K562 (cell line): ENCODE measurements around the gene MT1A. TPM values are rescaled to one million over a fixed set of nuclear protein-coding genes. Genes with fewer than 3 reads are reported as not detected.

Experiments used
- ATAC-seq: fragments of 200-7000 bp; cut with Tn5 transposase; 3 replicates; pipeline ENCODE4 v1.9.1; 2020; ENCODE audit warnings: moderate library complexity
- BruUV-seq: library from RNA; stranded (reverse); fragments of 400-500 nt; replicated peaks from 2 replicates; lab custom pipeline; 2021; lab: Mats Ljungman, UMichigan
- CTCF ChIA-PET: fragments of 300-600 bp; formaldehyde crosslinking; extraction: SDS; loops from one replicate; lab custom pipeline; 2021; ENCODE audit warnings: low intra/inter-chr PET ratio; lab: Yijun Ruan, JAX
- POLR2A ChIA-PET: fragments of 300-600, 350-650 bp; sonication (Branson Sonifier 250); formaldehyde crosslinking; extraction: SDS; loops from one replicate; lab custom pipeline; 2021; ENCODE audit warnings: antibody characterized with exemption, inconsistent platforms; lab: Yijun Ruan, JAX
- DNase-seq, 4 experiments: peaks; one replicate each; pipeline versions ENCODE4 v3.0.0 to v3.0.0-alpha.2; 2011 to 2018; ENCODE audit warnings: low spot score in 3 of 4, mixed read lengths in 3 of 4; ENCODE audit errors: extremely low read depth in 1 of 4
- FAIRE-seq: peaks from 2 replicates; lab custom pipeline; 2011; peaks lifted over from hg19 to GRCh38; lab: Jason Lieb, UNC
- H2AFZ ChIP-seq: 2 replicates; pipeline ENCODE4 v1.6.0; 2011; ENCODE audit warnings: low read depth, low read length, control low read depth, inconsistent platforms
- H3K27ac ChIP-seq: fragments of 200-600 bp; 3 replicates; pipeline ENCODE4 v1.8.0; 2011; ENCODE audit warnings: low read depth, mild to moderate bottlenecking, control low read depth, inconsistent platforms, low read length, moderate library complexity, mixed read lengths; ENCODE audit errors: extremely low read depth
- H3K27me3 ChIP-seq, 2 experiments: fragments of 300-600 bp in 1 of 2; 2 replicates in 1 of 2; 3 replicates in 1 of 2; pipeline versions ENCODE4 v1.6.0 to v1.8.0; 2011; ENCODE audit warnings: inconsistent platforms in 2 of 2, low read length in 2 of 2, mild to moderate bottlenecking in 1 of 2, mixed read lengths in 1 of 2, moderate library complexity in 1 of 2; ENCODE audit not compliant: control insufficient read depth in 2 of 2, insufficient read depth in 2 of 2
- H3K36me3 ChIP-seq: fragments of 300-600 bp; 3 replicates; pipeline ENCODE4 v1.8.0; 2011; ENCODE audit warnings: mild to moderate bottlenecking, low read length, inconsistent platforms; ENCODE audit not compliant: control insufficient read depth, insufficient read depth
- H3K4me1 ChIP-seq, 2 experiments: fragments of 200-600 bp in 1 of 2; replicated peaks in 1 of 2; 2 replicates in 1 of 2; 3 replicates in 1 of 2; pipeline versions ENCODE4 v1.5.1 to v1.8.0; 2011; ENCODE audit warnings: inconsistent platforms in 2 of 2, low read length in 2 of 2, mild to moderate bottlenecking in 1 of 2, mixed read lengths in 1 of 2, moderate library complexity in 1 of 2; ENCODE audit not compliant: control insufficient read depth in 2 of 2, insufficient read depth in 2 of 2
- H3K4me2 ChIP-seq: 2 replicates; pipeline ENCODE4 v1.6.1; 2011; ENCODE audit warnings: low read length, control low read depth, inconsistent platforms, mixed read lengths; ENCODE audit not compliant: insufficient read depth
- H3K4me3 ChIP-seq: fragments of 200-600 bp; sonication (generic), shearing (Covaris generic); 2 replicates; pipeline ENCODE4 v1.5.1; 2016; ENCODE audit warnings: control low read depth, inconsistent platforms
- H3K79me2 ChIP-seq: fragments of 200-600 bp; 3 replicates; pipeline ENCODE4 v1.8.0; 2011; ENCODE audit warnings: low read length, inconsistent platforms; ENCODE audit not compliant: control insufficient read depth, insufficient read depth
- H3K9ac ChIP-seq, 2 experiments: 2 replicates each; pipeline versions ENCODE4 v1.6.0 to v1.6.1; 2011; ENCODE audit warnings: low read depth in 2 of 2, low read length in 2 of 2, control low read depth in 1 of 2, inconsistent platforms in 1 of 2, mild to moderate bottlenecking in 1 of 2, mixed read lengths in 1 of 2; ENCODE audit not compliant: insufficient read depth in 1 of 2
- H3K9me1 ChIP-seq: one replicate; pipeline ENCODE4 v1.6.0; 2011; ENCODE audit warnings: inconsistent platforms, mild to moderate bottlenecking, low read length, moderate library complexity; ENCODE audit not compliant: control insufficient read depth, insufficient read depth
- H3K9me3 ChIP-seq: replicated peaks from 2 replicates; pipeline ENCODE4 v1.5.1; 2011; ENCODE audit warnings: low read depth, low read length, inconsistent platforms; ENCODE audit not compliant: control insufficient read depth, insufficient read depth
- H4K20me1 ChIP-seq: replicated peaks from 2 replicates; pipeline ENCODE4 v1.6.1; 2011; ENCODE audit warnings: low read length, inconsistent platforms, mixed read lengths; ENCODE audit not compliant: control insufficient read depth, insufficient read depth
- BMI1 ChIP-seq: fragments of 150-350 bp; IDR thresholded peaks from 2 replicates; pipeline ENCODE4 v1.6.1; 2014; ENCODE audit warnings: low read length
- CBX2 ChIP-seq: fragments of 200-600 bp; sonication (generic); IDR thresholded peaks from one replicate; pipeline ENCODE4 v1.6.1; 2012; ENCODE audit warnings: mild to moderate bottlenecking, low read length, inconsistent platforms; ENCODE audit not compliant: insufficient read depth, poor library complexity, severe bottlenecking
- CREM ChIP-seq: IDR thresholded peaks from 2 replicates; pipeline ENCODE4 v1.6.1; 2014; ENCODE audit warnings: antibody characterized with exemption, low read depth
- EHMT2 ChIP-seq: fragments of 450-650 bp; IDR thresholded peaks from 2 replicates; pipeline ENCODE4 v1.6.1; 2018; ENCODE audit warnings: antibody characterized with exemption
- FOXP1 ChIP-seq: sonication (generic); formaldehyde crosslinking; IDR thresholded peaks from 2 replicates; pipeline ENCODE4 v1.8.0; 2022; ENCODE audit warnings: mild to moderate bottlenecking, missing genetic modification reagents
- HDAC8 ChIP-seq: fragments of 450-650 bp; IDR thresholded peaks from 2 replicates; pipeline ENCODE4 v1.6.1; 2016; ENCODE audit warnings: mild to moderate bottlenecking, missing genetic modification characterization, moderate library complexity, missing compliant biosample characterization
- LEF1 ChIP-seq: fragments of 450-650 bp; IDR thresholded peaks from 2 replicates; pipeline ENCODE4 v1.6.1; 2016; ENCODE audit warnings: mild to moderate bottlenecking
- MXI1 ChIP-seq: IDR thresholded peaks from 2 replicates; pipeline ENCODE4 v1.6.1; 2011; ENCODE audit warnings: low read depth, mild to moderate bottlenecking, improper control_type of control experiment, low read length
- NFXL1 ChIP-seq: fragments of 450-650 bp; formaldehyde crosslinking; IDR thresholded peaks from 2 replicates; pipeline ENCODE4 v1.4.0; 2021; ENCODE audit warnings: mild to moderate bottlenecking
- NONO ChIP-seq, 2 experiments: fragments of 200-400 bp in 1 of 2; fragments of 450-650 bp in 1 of 2; formaldehyde crosslinking in 1 of 2; IDR thresholded peaks; 2 replicates each; pipeline ENCODE4 v1.6.1; 2017; ENCODE audit warnings: low read depth in 2 of 2, mild to moderate bottlenecking in 2 of 2, moderate library complexity in 2 of 2, low read length in 1 of 2
- RBM34 ChIP-seq: fragments of 200-400 bp; formaldehyde crosslinking; IDR thresholded peaks from 2 replicates; pipeline ENCODE4 v1.6.1; 2018; ENCODE audit warnings: low read length, borderline replicate concordance; ENCODE audit not compliant: insufficient read depth
- SAP30 ChIP-seq: fragments of 200-600 bp; sonication (generic); IDR thresholded peaks from 2 replicates; pipeline ENCODE4 v1.6.1; 2012; ENCODE audit warnings: borderline replicate concordance, low read depth, mild to moderate bottlenecking, moderate library complexity, low read length, control low read depth, inconsistent platforms; ENCODE audit not compliant: insufficient read depth, poor library complexity, severe bottlenecking
- TBL1XR1 ChIP-seq, 2 experiments: IDR thresholded peaks; 2 replicates each; pipeline ENCODE4 v1.6.1; 2012; ENCODE audit warnings: improper control_type of control experiment in 2 of 2, low read length in 2 of 2, mild to moderate bottlenecking in 1 of 2
- XRCC3 ChIP-seq: fragments of 450-650 bp; IDR thresholded peaks from 2 replicates; pipeline ENCODE4 v1.6.1; 2017; ENCODE audit warnings: mild to moderate bottlenecking, moderate library complexity
- YY1 ChIP-seq, 3 experiments: IDR thresholded peaks; 2 replicates each; pipeline ENCODE4 v1.6.1; 2011; ENCODE audit warnings: low read length in 2 of 3, mild to moderate bottlenecking in 2 of 3, moderate library complexity in 2 of 3, borderline replicate concordance in 1 of 3, control low read depth in 1 of 3, low read depth in 1 of 3; ENCODE audit not compliant: insufficient read depth in 3 of 3, insufficient replicate concordance in 2 of 3, control insufficient read depth in 1 of 3, insufficient read length in 1 of 3; ENCODE audit errors: extremely low read depth in 1 of 3
- ZFP30 ChIP-seq: fragments of 250-450 bp; sonication (Bioruptor Pico); IDR thresholded peaks from 2 replicates; pipeline ENCODE4 v1.8.0; 2022; ENCODE audit warnings: moderate library complexity, mild to moderate bottlenecking, inconsistent platforms, borderline replicate concordance
- ZNF561 ChIP-seq: fragments of 450-650 bp; formaldehyde crosslinking; conservative IDR thresholded peaks from 2 replicates; pipeline ENCODE4 v1.4.0; 2020; ENCODE audit warnings: mild to moderate bottlenecking, moderate library complexity
- ZNF764 ChIP-seq: fragments of 250-450 bp; sonication (Bioruptor Pico); IDR thresholded peaks from 2 replicates; pipeline ENCODE4 v1.4.0; 2020; ENCODE audit warnings: low read depth, mild to moderate bottlenecking, moderate library complexity
- WGBS: fragments of 100-300 bp; shearing (Covaris generic); methylation state at CpG from one replicate; pipeline ENCODE4 v1.1.6; 2016; ENCODE audit warnings: low coverage, mixed read lengths; ENCODE audit not compliant: insufficient coverage; ENCODE audit errors: missing lambda C conversion rate; 5-methylcytosine and 5-hydroxymethylcytosine counted together
- in situ Hi-C: fragments of 300-500 bp; cut with MboI; formaldehyde crosslinking; loops from 4 replicates; pipeline ENCODE4 v1.15.0; 2018; ENCODE audit warnings: inconsistent platforms, mixed read lengths
- intact Hi-C: fragments of 100-400 bp; cut with micrococcal nuclease; formaldehyde crosslinking; loops from 2 replicates; pipeline ENCODE4 v1.14.2; 2022
- polyA plus RNA-seq, 8 experiments: library from polyadenylated mRNA; depleted of rRNA in 4 of 8; stranded (reverse) in 5 of 8; unstranded in 3 of 8; fragments of >200 nt; fragmentation: Nextera tagmentation in 2 of 8; fragmentation: Illumina TruSeq in 1 of 8; extraction: Ambion mirVana in 2 of 8; extraction: Trizol in 1 of 8; gene quantifications; 2 replicates each; pipeline versions ENCODE4 v1.2.1 to v1.2.3, GENCODE V29; 2011 to 2014; ENCODE audit warnings: inconsistent platforms in 1 of 8, missing spikeins in 1 of 8
- total RNA-seq, 7 experiments: library from RNA; depleted of rRNA in 6 of 7; stranded (reverse); fragments of >200 nt in 6 of 7; fragmentation: Illumina TruSeq in 2 of 7; extraction: Trizol in 2 of 7; gene quantifications; 2 replicates each; pipeline versions ENCODE4 v1.2.1 to v1.2.3, GENCODE V29; 2011 to 2021; ENCODE audit warnings: low replicate concordance in 1 of 7
- TF ChIP-seq, protein P1 (sequence below): sonication (generic); formaldehyde crosslinking; IDR thresholded peaks from 2 replicates; pipeline ENCODE4 v1.8.1; 2023; ENCODE audit warnings: mild to moderate bottlenecking, missing genetic modification reagents

The MT1A gene
- total and polyA plus RNA-seq, 9 of the 15 experiments (the other 6 are each of a cell fraction or from before 2014, with no cell fraction given): 0.23 TPM; not detected in 8

DNA sequence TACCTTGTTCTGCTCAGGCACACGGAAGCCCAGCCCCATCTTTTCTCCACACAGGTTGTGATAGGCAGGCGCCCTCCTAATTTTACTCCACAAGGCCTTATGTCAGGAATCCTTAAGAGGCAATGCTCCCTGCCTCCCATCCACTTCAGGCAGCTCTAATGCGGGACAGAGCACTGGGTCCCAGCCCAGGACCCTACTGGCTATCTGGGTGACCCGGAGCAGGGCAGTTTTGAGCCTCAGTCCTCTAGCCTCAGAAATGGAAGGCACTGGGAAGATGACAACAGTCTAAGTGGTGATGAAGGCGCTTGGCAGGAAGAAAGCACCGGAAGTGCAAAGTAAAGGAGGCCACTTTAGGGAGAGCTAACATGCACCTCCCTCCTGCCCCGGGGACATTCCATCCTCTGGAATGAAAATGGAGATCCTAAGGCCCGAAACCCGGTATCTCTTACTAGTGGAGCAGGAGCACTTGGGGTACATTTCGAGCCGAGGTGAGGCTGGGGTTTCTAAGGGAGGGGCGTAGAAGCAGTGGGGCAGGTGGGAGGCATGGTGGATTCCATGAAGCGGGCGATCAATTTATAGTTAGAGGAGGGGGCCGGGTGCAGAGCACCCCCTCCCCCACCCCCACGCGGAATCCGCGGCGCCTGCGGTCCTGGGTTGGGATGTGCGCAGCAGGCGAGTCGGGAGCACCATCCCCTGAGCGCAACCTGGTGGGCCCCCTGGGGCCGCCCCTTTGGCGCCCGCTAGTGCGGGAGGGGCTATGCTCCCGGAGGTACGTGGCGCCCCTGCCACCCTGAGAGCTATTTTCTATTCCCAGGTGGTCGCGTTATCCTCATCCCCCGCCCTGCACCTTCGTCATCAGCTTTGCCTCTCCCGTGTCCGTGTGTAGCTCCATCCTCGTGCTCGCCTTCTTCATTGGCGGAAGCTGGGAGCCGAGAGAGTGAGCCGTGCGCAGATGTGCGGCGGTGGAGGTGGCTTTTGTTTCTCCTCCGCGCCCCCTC, 24.2 kb downstream of the MT1A start:
- Histone ChIP-seq H4K20me1 (peaks cover 10% of the 10 kb centered on the region; the same call in 1 of the 2 replicates), H3K4me3 (no peak overlapping the region), H3K9me3 (no peaks in the 10 kb centered on the region), H2AFZ (no peak overlapping the region), H3K9me1 (peaks cover 2% of the 10 kb centered on the region), H3K4me1 (peaks cover 0 to 9% of the 10 kb centered on the region in 2 experiments; a peak in 2 of 5 replicates), H3K36me3 (no peaks in the 10 kb centered on the region), H3K79me2 (no peaks in the 10 kb centered on the region), H3K4me2 (no peak overlapping the region), H3K9ac (no peak overlapping the region), H3K27me3 (peaks cover 38 to 64% of the 10 kb centered on the region in 2 experiments), H3K27ac (no peak overlapping the region)
- CTCF ChIA-PET: no interaction called here
- no peak for ATAC-seq
- POLR2A ChIA-PET: no interaction called here
- DNase-seq: no peak
- 15% methylated on average over 38 of the region's 48 CpGs for WGBS
- in situ Hi-C loops: no loop called here
- FAIRE-seq: no peak
- no TSS peak for BruUV-seq
- intact Hi-C loops: no loop called here
- TF ChIP-seq YY1 (IDR thresholded peaks at IDR 0.05; ENCODE audit: borderline replicate concordance in 1 of 3, control insufficient read depth in 1 of 3, extremely low read depth in 1 of 3, insufficient read depth in 3 of 3, insufficient read length in 1 of 3, insufficient replicate concordance in 2 of 3, low read depth in 1 of 3, low read length in 2 of 3): no peak
- no peak for TF ChIP-seq BMI1
- TF ChIP-seq HDAC8: no peak
- TF ChIP-seq XRCC3: no peak
- no peak for TF ChIP-seq RBM34
- TF ChIP-seq EHMT2: no peak
- no peak for TF ChIP-seq NONO (IDR thresholded peaks at IDR 0.05; ENCODE audit: low read depth in 2 of 2, low read length in 1 of 2)
- no peak for TF ChIP-seq ZFP30 (CRISPR knock-in tag)
- no peak for TF ChIP-seq ZNF561
- TF ChIP-seq, protein P1, sequence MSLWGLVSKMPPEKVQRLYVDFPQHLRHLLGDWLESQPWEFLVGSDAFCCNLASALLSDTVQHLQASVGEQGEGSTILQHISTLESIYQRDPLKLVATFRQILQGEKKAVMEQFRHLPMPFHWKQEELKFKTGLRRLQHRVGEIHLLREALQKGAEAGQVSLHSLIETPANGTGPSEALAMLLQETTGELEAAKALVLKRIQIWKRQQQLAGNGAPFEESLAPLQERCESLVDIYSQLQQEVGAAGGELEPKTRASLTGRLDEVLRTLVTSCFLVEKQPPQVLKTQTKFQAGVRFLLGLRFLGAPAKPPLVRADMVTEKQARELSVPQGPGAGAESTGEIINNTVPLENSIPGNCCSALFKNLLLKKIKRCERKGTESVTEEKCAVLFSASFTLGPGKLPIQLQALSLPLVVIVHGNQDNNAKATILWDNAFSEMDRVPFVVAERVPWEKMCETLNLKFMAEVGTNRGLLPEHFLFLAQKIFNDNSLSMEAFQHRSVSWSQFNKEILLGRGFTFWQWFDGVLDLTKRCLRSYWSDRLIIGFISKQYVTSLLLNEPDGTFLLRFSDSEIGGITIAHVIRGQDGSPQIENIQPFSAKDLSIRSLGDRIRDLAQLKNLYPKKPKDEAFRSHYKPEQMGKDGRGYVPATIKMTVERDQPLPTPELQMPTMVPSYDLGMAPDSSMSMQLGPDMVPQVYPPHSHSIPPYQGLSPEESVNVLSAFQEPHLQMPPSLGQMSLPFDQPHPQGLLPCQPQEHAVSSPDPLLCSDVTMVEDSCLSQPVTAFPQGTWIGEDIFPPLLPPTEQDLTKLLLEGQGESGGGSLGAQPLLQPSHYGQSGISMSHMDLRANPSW (CRISPR knock-in tag): no peak
- TF ChIP-seq ZNF764: no peak
- no peak for TF ChIP-seq TBL1XR1 (IDR thresholded peaks at IDR 0.05; ENCODE audit: low read length in 2 of 2)
- no peak for TF ChIP-seq CBX2
- TF ChIP-seq FOXP1 (CRISPR knock-in tag): no peak
- no peak for TF ChIP-seq NFXL1 (CRISPR knock-in tag)
- no peak for TF ChIP-seq CREM
- TF ChIP-seq SAP30: no peak
- no peak for TF ChIP-seq LEF1
- TF ChIP-seq MXI1: no peak
